Stomach (tissue), 9 donors: ENCODE data around the gene ERC2. TPM values are rescaled to one million over a fixed set of nuclear protein-coding genes. Genes with fewer than 3 reads are reported as not detected.

Experiments used
- DNase-seq, 2 donors: peaks; one replicate each; pipeline versions ENCODE4 v3.0.0 to v3.0.0-alpha.2; 2013 to 2019
- H3K27ac ChIP-seq, 5 donors: fragments of 200-600 bp in 4 of 5; sonication (generic) in 4 of 5; one replicate each; pipeline ENCODE4 v1.5.1; 2013 to 2019; ENCODE audit warnings: mild to moderate bottlenecking in 1 of 5, moderate library complexity in 1 of 5
- H3K27me3 ChIP-seq, 3 donors: fragments of 200-600 bp; sonication (generic); one replicate each; pipeline ENCODE4 v1.5.1; 2017 to 2019; ENCODE audit warnings: mixed run types in 1 of 3
- H3K36me3 ChIP-seq, 4 donors: fragments of 200-600 bp; sonication (generic); 1 replicate in 3 of 4; 2 replicates in 1 of 4; pipeline ENCODE4 v1.5.1; 2016 to 2019
- H3K4me1 ChIP-seq, 4 donors: fragments of 200-600 bp; sonication (generic); one replicate each; pipeline ENCODE4 v1.5.1; 2016 to 2019
- H3K4me3 ChIP-seq, 4 donors: fragments of 200-600 bp; sonication (generic) in 3 of 4; one replicate each; pipeline ENCODE4 v1.5.1; 2016 to 2019; ENCODE audit warnings: mild to moderate bottlenecking in 1 of 4
- H3K9me3 ChIP-seq, 4 donors: fragments of 200-600 bp; sonication (generic); one replicate each; pipeline ENCODE4 v1.5.1; 2016 to 2019
- CTCF ChIP-seq, 7 experiments: fragments of 450-650 bp in 4 of 7; fragments of 200-600 bp in 3 of 7; sonication (generic) in 3 of 7; IDR thresholded peaks; one replicate each; pipeline ENCODE4 v1.5.1; 2016 to 2019; ENCODE audit warnings: antibody characterized with exemption in 7 of 7, control low read depth in 2 of 7, mild to moderate bottlenecking in 1 of 7
- EP300 ChIP-seq: sonication (generic); formaldehyde crosslinking; IDR thresholded peaks from one replicate; pipeline ENCODE4 v1.6.1; 2017; ENCODE audit warnings: antibody characterized with exemption
- POLR2A ChIP-seq, 4 donors: fragments of 450-650 bp; IDR thresholded peaks; one replicate each; pipeline ENCODE4 v1.6.1; 2016; ENCODE audit warnings: antibody characterized with exemption in 4 of 4, control low read depth in 2 of 4, mild to moderate bottlenecking in 1 of 4, moderate library complexity in 1 of 4
- POLR2AphosphoS5 ChIP-seq, 3 donors: sonication (generic); formaldehyde crosslinking; IDR thresholded peaks; one replicate each; pipeline ENCODE4 v1.6.1; 2016; ENCODE audit warnings: antibody characterized with exemption in 3 of 3
- WGBS, 5 donors: extraction: QIAGEN DNeasy Blood & Tissue Kit in 3 of 5; methylation state at CpG; one replicate each; pipeline versions ENCODE4 v1.1.5 to v1.1.7; 2013 to 2018; 5-methylcytosine and 5-hydroxymethylcytosine counted together
- intact Hi-C: fragments of 100-400 bp; cut with DNase I; formaldehyde crosslinking; loops from one replicate; pipeline ENCODE4 v1.15.1; 2023; ENCODE audit warnings: low total_unique reads
- polyA plus RNA-seq, 3 donors: library from polyadenylated mRNA; stranded (reverse); fragments of 200-250 nt; gene quantifications; one replicate each; pipeline ENCODE4 v1.2.3, GENCODE V29; 2013
- total RNA-seq, 5 donors: library from RNA; depleted of rRNA; stranded (reverse); fragments of >200 nt; gene quantifications; one replicate each; pipeline versions ENCODE4 v1.1.0 to v1.2.3, GENCODE V29; 2014 to 2016
- donor health status: healthy with polysubstance abuse.
- donor health status: Bipolar disorder and iron deficiency.
- donor health status: healthy.

The ERC2 gene
- total and polyA plus RNA-seq, 8 donors = 0.43 to 3.1 (median 1.3) TPM; not detected in 2

- Histone ChIP-seq H3K4me3 (no peak overlapping the region), H3K4me1 (no peaks in the 10 kb centered on the region), H3K27me3 (no peaks in the 10 kb centered on the region), H3K9me3 (no peaks in the 10 kb centered on the region), H3K27ac (no peak overlapping the region), H3K36me3 (no peaks in the 10 kb centered on the region)
- intact Hi-C loops = no loop called here
- WGBS, 5 donors = 35 to 75% (median 66%) methylated on average over 1 of the region's 1 CpG
- no peak for TF ChIP-seq POLR2A (IDR thresholded peaks at IDR 0.05)
- TF ChIP-seq EP300 = no peak
- no peak for DNase-seq
These were observed 239.0 kb downstream of the ERC2 start for GRCh38 chr3:56229311-56229710.

- Histone ChIP-seq H3K27ac (no peak overlapping the region), H3K9me3 (no peaks in the 10 kb centered on the region), H3K27me3 (no peaks in the 10 kb centered on the region), H3K36me3 (no peaks in the 10 kb centered on the region), H3K4me3 (no peak overlapping the region), H3K4me1 (no peaks in the 10 kb centered on the region)
- no peak for TF ChIP-seq POLR2AphosphoS5 (IDR thresholded peaks at IDR 0.05)
- no peak for TF ChIP-seq EP300
- no peak for TF ChIP-seq CTCF (IDR thresholded peaks at IDR 0.05)
- no peak for TF ChIP-seq POLR2A (IDR thresholded peaks at IDR 0.05)
- intact Hi-C loops = no loop called here
- DNase-seq = no peak
- 76 to 88% (median 82%) methylated on average over 2 of the region's 2 CpGs for WGBS, 5 donors
These were observed 245.4 kb downstream of the ERC2 start for GRCh38 chr3:56222866-56223265.

- Histone ChIP-seq H3K9me3 (no peaks in the 10 kb centered on the region), H3K27me3 (no peaks in the 10 kb centered on the region), H3K4me3 (no peak overlapping the region), H3K36me3 (no peaks in the 10 kb centered on the region), H3K27ac (no peak overlapping the region), H3K4me1 (no peaks in the 10 kb centered on the region)
- intact Hi-C loops = no loop called here
- no peak for DNase-seq
- WGBS, 5 donors = 50 to 65% (median 58%) methylated on average over 11 of the region's 11 CpGs
- TF ChIP-seq POLR2AphosphoS5 (IDR thresholded peaks at IDR 0.05) = no peak
- TF ChIP-seq CTCF (IDR thresholded peaks at IDR 0.05) = no peak
- no peak for TF ChIP-seq POLR2A (IDR thresholded peaks at IDR 0.05)
- no peak for TF ChIP-seq EP300
These were observed 248.1 kb downstream of the ERC2 start for GRCh38 chr3:56219894-56220805.

GRCh38 chr3:56209982-56210751 is 258.1 kb downstream of the ERC2 start:
- Histone ChIP-seq H3K4me1 (no peaks in the 10 kb centered on the region), H3K36me3 (no peaks in the 10 kb centered on the region), H3K27ac (no peak overlapping the region), H3K9me3 (peaks cover 0 to 11% (median 7%) of the 10 kb centered on the region in 4 donors), H3K27me3 (no peaks in the 10 kb centered on the region), H3K4me3 (no peak overlapping the region)
- TF ChIP-seq CTCF (IDR thresholded peaks at IDR 0.05) = no peak
- TF ChIP-seq POLR2A (IDR thresholded peaks at IDR 0.05) = no peak
- WGBS, 5 donors = 77 to 90% (median 84%) methylated on average over 2 of the region's 2 CpGs
- DNase-seq = peak in 1 of 2 donors; percentile 10
- intact Hi-C loops = no loop called here
